HG02798 (cell line): ENCODE measurements around the gene LDB3.

Experiments
- ATAC-seq: cut with Tn5 transposase; IDR thresholded peaks from one replicate; pipeline ENCODE4 v1.9.1; 2021; ENCODE audit warnings: mild to moderate bottlenecking; ENCODE audit not compliant: unreplicated experiment, poor library complexity

LDB3 gene

GRCh38 chr10:86753638-86754434 lies 85.5 kb downstream of the LDB3 start:
- no peak for ATAC-seq

- no peak for ATAC-seq
Measured at GRCh38 chr10:86755454-86755739, 87.1 kb downstream of the LDB3 start.

- peak; percentile 89 for ATAC-seq
Measured at GRCh38 chr10:86755740-86756510, 87.6 kb downstream of the LDB3 start.

- peak; percentile 38 for ATAC-seq
Measured at GRCh38 chr10:86756511-86757112, 88.3 kb downstream of the LDB3 start, which contains the start of gene BMPR1A. BMPR1A (plus strand) TSS chr10:86756619; CDS start chr10:86876019, 119,400 bp downstream.

DNA sequence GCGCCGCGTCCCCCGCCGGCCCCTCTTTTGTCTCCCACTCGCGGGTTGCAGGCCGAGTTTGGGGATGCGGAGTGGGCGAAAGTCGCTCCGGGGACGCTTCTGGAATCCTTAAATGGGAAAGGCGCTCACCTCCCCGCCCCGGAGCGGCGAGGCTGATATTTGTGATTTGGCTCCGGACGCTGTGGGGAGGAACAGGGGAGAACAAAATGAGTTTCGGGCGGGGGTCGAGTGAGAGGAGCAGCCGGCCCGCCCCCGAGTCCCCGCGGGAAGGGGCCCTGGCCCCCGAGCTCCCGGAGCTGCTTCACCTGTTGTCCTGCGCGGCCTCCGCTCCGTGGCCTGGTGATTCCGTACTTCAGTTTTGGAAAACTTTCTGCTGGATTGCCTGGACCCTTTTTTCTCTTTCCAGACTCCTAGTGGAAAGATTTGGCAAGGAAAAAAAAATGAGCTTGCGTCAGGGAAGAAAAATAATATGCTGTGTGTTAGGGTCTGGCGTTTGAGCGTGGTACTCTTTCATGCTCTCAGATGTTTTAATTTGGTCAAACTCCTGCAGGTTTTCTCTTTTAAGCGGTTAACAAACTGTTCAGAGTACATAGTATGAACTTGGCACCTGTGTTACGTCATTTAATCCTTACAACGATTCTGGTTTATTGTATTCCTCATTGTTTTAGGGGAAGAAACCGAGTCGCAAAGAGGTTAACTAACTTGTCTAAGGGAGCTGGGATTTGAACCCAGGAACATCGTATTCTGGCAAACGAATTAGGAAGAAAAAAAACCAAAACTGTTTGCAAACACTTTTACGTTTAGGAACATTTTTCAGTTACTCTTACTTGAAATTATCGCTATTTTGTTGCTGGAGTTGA lies 89.0 kb downstream of the LDB3 start:
- ATAC-seq = no peak

DNA sequence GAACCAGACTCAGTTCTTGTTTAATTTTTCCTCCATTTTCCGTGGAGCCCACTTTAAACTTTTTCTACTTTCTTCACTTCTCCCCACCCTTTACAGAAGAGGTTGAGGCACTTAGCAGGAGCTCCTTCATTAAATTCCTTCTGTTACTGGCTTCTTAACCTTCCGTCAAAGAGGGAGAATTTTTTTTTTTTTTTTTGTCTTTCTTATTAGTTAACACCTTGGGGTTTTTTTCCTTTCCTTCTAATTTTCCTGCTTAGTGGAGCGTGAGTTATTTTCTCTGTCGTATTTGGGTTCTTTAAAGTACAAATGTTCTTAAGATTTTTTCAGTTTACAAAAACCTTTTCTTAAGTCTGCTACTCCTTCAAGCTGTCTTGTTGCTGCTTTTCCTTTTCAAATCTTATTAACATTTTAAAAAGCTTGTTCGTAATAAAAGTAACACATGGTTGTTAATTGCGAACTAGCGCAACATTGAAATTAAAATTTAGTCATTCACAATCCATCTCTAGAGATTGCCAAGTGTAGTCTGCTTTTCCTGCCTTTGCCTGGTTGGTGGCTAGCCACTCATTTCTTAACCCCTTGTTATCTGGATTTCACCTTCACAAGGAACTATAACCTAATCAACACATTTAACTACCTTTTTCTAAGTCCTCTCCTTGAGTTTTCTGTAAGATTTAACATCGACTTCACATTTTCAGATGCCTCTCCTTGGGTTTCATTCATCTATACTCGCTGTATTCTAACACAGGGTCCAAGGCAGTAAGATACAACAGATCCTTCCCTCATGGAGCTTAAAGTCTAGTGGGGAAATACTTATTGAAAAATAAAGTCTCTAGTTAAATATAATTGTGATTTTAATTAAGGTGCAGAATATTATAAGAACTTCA lies 90.1 kb downstream of the LDB3 start:
- no peak for ATAC-seq

DNA sequence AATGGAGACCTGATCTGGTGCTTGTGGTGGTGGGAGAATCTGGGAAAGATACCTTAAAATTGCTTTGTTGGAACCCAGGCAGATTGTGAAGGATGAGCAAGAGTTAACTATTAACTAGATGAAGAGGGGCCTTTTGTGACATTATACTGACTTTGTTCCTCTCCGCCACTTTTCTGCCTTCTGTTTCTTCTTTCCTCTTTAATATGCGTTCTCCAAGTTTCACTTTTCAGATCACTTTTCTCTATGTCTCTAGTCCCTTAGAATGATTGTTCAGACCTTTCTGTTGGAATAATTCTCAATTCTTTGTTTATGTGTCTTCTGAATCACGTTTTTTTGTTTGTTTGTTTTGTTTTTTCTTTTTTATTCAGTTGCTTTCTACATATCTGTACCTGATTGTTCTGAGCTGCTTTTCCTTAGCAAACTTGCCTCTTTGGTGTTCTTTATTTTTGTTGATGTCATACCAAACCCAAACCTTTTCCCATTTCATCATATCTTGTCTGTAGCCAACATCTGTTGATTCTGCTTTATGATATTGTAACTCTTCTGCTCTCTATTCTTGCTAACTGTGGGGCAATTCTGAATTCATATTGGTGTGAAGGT lies 90.9 kb downstream of the LDB3 start:
- no peak for ATAC-seq

DNA sequence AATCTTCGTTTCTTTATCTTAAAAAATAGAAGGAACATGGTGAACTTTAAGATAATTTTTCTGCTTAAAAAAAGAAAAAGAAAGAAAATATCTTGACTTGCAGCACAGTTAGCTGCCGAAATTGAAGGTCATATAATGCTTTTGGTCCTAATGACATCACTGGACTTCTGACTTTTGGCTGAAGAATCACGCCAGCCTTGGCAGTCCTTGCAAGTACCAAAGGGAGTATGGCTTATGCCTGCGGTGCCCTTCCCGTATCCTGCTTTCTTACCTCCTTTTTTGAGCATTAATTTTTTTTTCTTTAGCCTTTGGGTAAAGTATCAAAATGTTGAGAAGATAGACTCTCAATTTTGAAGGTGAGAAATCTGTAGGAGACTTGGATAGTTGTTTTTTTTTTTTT lies 95.1 kb downstream of the LDB3 start:
- no peak for ATAC-seq

DNA sequence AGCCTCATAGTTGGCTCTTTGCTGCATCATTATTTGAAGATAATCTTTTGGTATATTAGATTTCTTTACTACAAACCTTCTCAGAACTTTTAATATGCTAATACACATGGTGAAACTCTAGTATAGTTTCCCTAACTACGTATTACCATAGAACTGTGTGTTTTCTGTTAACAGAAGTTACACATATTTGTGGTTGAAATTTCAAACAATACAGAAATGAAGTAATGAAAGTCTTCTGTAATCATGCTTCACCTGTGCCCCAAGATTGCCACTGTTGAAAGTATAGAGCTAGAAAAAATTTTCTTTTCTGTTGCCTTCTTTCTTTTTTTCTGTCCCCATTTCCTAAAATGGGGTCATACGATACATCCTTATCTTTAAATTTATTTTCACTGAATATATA lies 97.2 kb downstream of the LDB3 start:
- ATAC-seq = no peak

DNA sequence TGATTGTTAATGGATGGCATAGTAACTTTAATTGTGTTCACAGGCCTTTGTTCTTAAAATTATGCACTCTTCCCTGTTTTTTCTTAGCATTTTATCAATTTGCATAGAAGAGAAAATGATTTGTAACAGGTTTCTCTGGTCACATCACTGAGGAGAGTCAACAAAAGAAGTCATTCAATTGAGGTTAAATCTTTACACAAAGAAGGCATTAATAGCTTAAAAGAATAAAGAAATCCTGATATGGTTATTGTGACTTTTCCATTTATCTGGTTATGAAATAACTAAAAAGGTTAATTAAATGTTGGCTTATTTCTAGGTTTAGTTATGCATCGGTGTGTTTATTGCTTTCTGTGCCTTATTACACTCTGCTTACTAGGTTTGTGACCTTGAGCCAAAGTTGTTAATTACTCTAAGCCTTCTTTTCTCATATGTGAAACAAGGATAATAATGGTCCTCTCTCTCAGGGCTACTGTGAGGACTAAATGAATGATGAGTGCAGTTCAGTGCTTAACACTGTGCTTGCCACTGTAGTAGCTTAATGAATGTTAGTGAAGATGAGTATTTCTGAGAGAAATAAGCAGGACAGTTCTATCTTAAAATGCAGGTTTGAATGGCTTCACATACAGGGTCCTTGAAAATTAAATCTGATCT lies 100.2 kb downstream of the LDB3 start:
- ATAC-seq = no peak

DNA sequence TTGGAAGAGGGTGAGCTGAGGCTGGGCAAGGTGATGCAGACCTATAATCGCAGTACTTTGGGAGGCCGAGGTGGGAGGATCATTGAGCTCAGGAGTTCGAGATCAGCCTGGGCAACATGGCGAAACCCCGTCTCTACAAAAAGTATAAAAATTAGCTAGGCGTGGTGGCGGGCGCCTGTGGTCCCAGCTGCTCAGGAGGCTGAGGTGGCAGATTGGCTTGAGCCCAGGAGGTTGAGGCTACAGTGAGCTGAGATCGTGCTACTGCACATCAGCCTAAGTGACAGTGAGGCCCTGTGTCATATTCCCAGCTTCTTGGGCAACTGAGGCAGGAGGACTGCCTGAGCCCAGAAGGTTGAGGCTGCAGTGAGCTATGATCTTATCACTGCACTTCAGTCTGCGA lies 101.7 kb downstream of the LDB3 start:
- no peak for ATAC-seq

DNA sequence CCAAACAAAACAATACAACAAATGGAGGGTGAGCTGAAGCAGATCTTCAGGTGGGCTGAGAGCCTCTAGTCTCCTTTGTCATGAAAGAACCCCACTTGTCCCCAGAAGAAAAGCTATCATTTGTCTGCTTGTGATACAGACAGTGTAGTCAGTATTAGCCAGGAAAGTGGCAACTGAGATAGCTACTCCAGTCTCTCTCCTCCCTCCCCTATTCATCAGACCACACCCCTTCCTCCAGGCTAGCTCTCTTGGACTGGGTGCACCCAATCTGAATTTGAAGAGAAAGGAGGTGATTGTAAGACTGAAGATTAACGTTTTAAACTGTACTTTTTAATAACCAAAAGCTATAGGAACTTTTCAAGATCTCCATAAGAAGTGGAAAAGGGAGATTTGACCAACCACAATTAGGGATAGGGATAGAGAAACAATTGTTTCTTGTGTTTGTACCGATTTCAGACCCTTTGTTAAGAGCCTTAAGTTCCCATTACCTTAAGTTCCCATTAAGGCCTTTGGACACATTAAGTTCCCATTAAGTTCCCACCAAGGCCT lies 102.2 kb downstream of the LDB3 start:
- ATAC-seq = no peak

GRCh38 chr10:86773498-86773897 lies 105.2 kb downstream of the LDB3 start:
- ATAC-seq = no peak

DNA sequence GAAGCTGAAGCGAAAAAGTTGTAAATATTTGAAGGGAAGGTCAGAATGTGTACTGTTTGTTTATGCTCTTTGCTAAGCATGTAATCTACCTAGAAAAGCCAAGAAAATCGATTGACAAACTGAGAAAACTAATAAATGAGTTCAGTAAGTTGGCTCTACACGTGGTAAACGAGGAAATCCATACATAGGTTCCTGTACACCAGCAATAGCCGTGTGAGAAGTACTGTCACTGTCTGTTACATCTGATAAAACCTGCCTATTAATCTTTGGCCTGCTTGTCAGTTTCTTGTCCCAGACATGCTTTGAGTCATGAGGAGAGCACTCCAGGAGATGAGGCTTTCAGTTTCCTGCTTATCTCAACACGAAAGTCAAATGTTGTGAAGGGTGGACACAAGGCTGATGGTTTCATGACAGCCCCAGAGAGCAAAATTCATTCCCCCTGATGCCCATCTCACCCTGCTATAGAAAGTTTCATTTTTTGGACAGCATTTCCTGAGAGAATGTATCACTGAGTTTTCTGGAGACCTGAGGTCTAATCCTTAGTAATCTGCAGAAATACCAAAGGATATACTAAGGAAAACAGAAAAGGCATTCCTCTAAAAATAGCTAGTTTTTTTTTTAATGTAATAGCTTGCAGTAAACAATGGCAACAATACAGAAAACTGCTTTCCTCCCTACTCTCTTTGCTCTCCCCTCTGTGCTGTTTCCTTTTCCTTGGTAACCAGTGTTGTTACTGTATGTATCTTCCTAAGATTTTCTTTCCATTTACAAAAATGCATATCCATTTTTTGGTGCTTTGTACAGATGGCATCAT lies 107.0 kb downstream of the LDB3 start:
- no peak for ATAC-seq

GRCh38 chr10:86775870-86776180 lies 107.5 kb downstream of the LDB3 start:
- no peak for ATAC-seq

- no peak for ATAC-seq
Measured at GRCh38 chr10:86779220-86780017, 111.1 kb downstream of the LDB3 start.
